NCI-H1048 (cell line): ENCODE results near the gene ZBTB20.
"Not testable (repeated sequence)": the region's sequence is repeated elsewhere in the genome, so short reads cannot be mapped to it uniquely, and the experiment has no call there.

Experiments used
- DNase-seq: peaks from one replicate; lab custom pipeline; 2025; lab: John Stamatoyannopoulos, UW

The ZBTB20 gene

GRCh38 chr3:115147329-115148141 lies 447 bp upstream of the ZBTB20 start:
- DNase-seq: peak; percentile 99

GRCh38 chr3:115146032-115146417 lies 1.1 kb downstream of the ZBTB20 start:
- peak; percentile 30 for DNase-seq

- DNase-seq: no peak
Measured at GRCh38 chr3:115141033-115141757, 5.9 kb downstream of the ZBTB20 start.

- no peak for DNase-seq
Measured at GRCh38 chr3:115139072-115139471, 8.0 kb downstream of the ZBTB20 start.

GRCh38 chr3:115134648-115135347 lies 12.3 kb downstream of the ZBTB20 start:
- no peak for DNase-seq

- DNase-seq: no peak
Measured at GRCh38 chr3:115127208-115127607, 19.9 kb downstream of the ZBTB20 start.

- no peak for DNase-seq
Measured at GRCh38 chr3:115120597-115120996, 26.5 kb downstream of the ZBTB20 start.

GRCh38 chr3:115113367-115113766 lies 33.7 kb downstream of the ZBTB20 start:
- no peak for DNase-seq

GRCh38 chr3:115111632-115112031 lies 35.5 kb downstream of the ZBTB20 start:
- DNase-seq: no peak

- no peak for DNase-seq
Measured at GRCh38 chr3:115110830-115111229, 36.3 kb downstream of the ZBTB20 start.

GRCh38 chr3:115110066-115110465 lies 37.0 kb downstream of the ZBTB20 start:
- not testable (repeated sequence) for DNase-seq

GRCh38 chr3:115108614-115109013 lies 38.5 kb downstream of the ZBTB20 start:
- no peak for DNase-seq

GRCh38 chr3:115102046-115102445 lies 45.0 kb downstream of the ZBTB20 start:
- no peak for DNase-seq

- DNase-seq: no peak
Measured at GRCh38 chr3:115100806-115101205, 46.3 kb downstream of the ZBTB20 start.

- DNase-seq: no peak
Measured at GRCh38 chr3:115099986-115100571, 47.0 kb downstream of the ZBTB20 start.

GRCh38 chr3:115099134-115099985 lies 47.7 kb downstream of the ZBTB20 start:
- no peak for DNase-seq

- DNase-seq: no peak
Measured at GRCh38 chr3:115098354-115099073, 48.6 kb downstream of the ZBTB20 start.

GRCh38 chr3:115095236-115095635 lies 51.9 kb downstream of the ZBTB20 start:
- no peak for DNase-seq

- DNase-seq: peak; percentile 33
Measured at GRCh38 chr3:115092220-115092791, 54.8 kb downstream of the ZBTB20 start.

GRCh38 chr3:115090712-115091111 lies 56.4 kb downstream of the ZBTB20 start:
- DNase-seq: no peak
